Measurements from ENCODE around the gene CD36. TPM values are rescaled to one million over a fixed set of nuclear protein-coding genes. Genes with fewer than 3 reads are reported as not detected.
A peak's percentile ranks its signal among the peaks of the same experiment; 100 is the strongest.

The CD36 gene
- total RNA-seq, 1 experiment from 2014 or later: 0.39 TPM

GRCh38 chr7:80678707-80679106 is 40.3 kb downstream of the CD36 start:
- ChIA-PET POLR2A (ENCODE audit: low non-redundant PET) (no interaction called here), CTCF (no interaction called here)
- Histone ChIP-seq H3K4me1 (ENCODE audit: insufficient read depth, low read length, poor library complexity, severe bottlenecking) (no peaks in the 10 kb centered on the region), H3K9me3 (ENCODE audit: low read depth, low read length, poor library complexity, severe bottlenecking) (no peaks in the 10 kb centered on the region), H3K4me3 (ENCODE audit: low read depth, low read length, poor library complexity, severe bottlenecking) (no peak overlapping the region), H3K36me3 (ENCODE audit: insufficient read depth, low read length, poor library complexity, severe bottlenecking) (no peaks in the 10 kb centered on the region), H3K27ac (ENCODE audit: low read depth, low read length, poor library complexity, severe bottlenecking) (no peak overlapping the region), H3K27me3 (replicated peaks; ENCODE audit: insufficient read depth, low read depth, low read length, poor library complexity) (no peaks in the 10 kb centered on the region)
- TF ChIP-seq EZH2 (IDR thresholded peaks at IDR 0.05; ENCODE audit: borderline replicate concordance, low read depth, low read length, poor library complexity, severe bottlenecking) (no peak), CTCF (conservative IDR thresholded peaks at IDR 0.05; ENCODE audit: low read depth, low read length) (no peak)
- DNase-seq (ENCODE audit: low spot score): no peak
- no TSS peak for BruUV-seq (replicated peaks)
- intact Hi-C loops (cut with micrococcal nuclease; ENCODE audit: unreplicated experiment): no loop called here

- H3K9me3 ChIP-seq (ENCODE audit: low read depth, low read length, poor library complexity, severe bottlenecking): no peaks in the 10 kb centered on the region
- H3K27ac ChIP-seq (ENCODE audit: low read depth, low read length, poor library complexity, severe bottlenecking): no peak overlapping the region
- DNase-seq (ENCODE audit: low spot score): no peak
- CTCF ChIA-PET: interaction anchor here (0.6 to 0.9 kb wide), 2 partner anchors 13 to 251 kb away, joined by 4 to 9 read pairs; no protein-coding TSS in a partner anchor
- TF ChIP-seq CTCF (conservative IDR thresholded peaks at IDR 0.05; ENCODE audit: low read depth, low read length): no peak
- TF ChIP-seq EZH2 (IDR thresholded peaks at IDR 0.05; ENCODE audit: borderline replicate concordance, low read depth, low read length, poor library complexity, severe bottlenecking): no peak
- H3K27me3 ChIP-seq (replicated peaks; ENCODE audit: insufficient read depth, low read depth, low read length, poor library complexity): no peaks in the 10 kb centered on the region
- H3K4me1 ChIP-seq (ENCODE audit: insufficient read depth, low read length, poor library complexity, severe bottlenecking): no peaks in the 10 kb centered on the region
- intact Hi-C loops (cut with micrococcal nuclease; ENCODE audit: unreplicated experiment): loop anchor here (5.0 kb wide), 1 partner anchor 253 kb away; no protein-coding TSS in a partner anchor
- POLR2A ChIA-PET (ENCODE audit: low non-redundant PET): no interaction called here
- H3K4me3 ChIP-seq (ENCODE audit: low read depth, low read length, poor library complexity, severe bottlenecking): no peak overlapping the region
- no peaks in the 10 kb centered on the region for H3K36me3 ChIP-seq (ENCODE audit: insufficient read depth, low read length, poor library complexity, severe bottlenecking)
- no TSS peak for BruUV-seq (replicated peaks)
Measured at GRCh38 chr7:80679921-80680907, 41.8 kb downstream of the CD36 start.

- no peak for TF ChIP-seq EZH2 (IDR thresholded peaks at IDR 0.05; ENCODE audit: borderline replicate concordance, low read depth, low read length, poor library complexity, severe bottlenecking)
- TF ChIP-seq CTCF (conservative IDR thresholded peaks at IDR 0.05; ENCODE audit: low read depth, low read length): peak; percentile 59
- POLR2A ChIA-PET (ENCODE audit: low non-redundant PET): no interaction called here
- intact Hi-C loops (cut with micrococcal nuclease; ENCODE audit: unreplicated experiment): loop anchor here (5.0 kb wide), 1 partner anchor 254 kb away; no protein-coding TSS in a partner anchor
- Histone ChIP-seq H3K36me3 (ENCODE audit: insufficient read depth, low read length, poor library complexity, severe bottlenecking) (no peaks in the 10 kb centered on the region), H3K27ac (ENCODE audit: low read depth, low read length, poor library complexity, severe bottlenecking) (no peak overlapping the region), H3K4me3 (ENCODE audit: low read depth, low read length, poor library complexity, severe bottlenecking) (no peak overlapping the region), H3K4me1 (ENCODE audit: insufficient read depth, low read length, poor library complexity, severe bottlenecking) (no peaks in the 10 kb centered on the region), H3K27me3 (replicated peaks; ENCODE audit: insufficient read depth, low read depth, low read length, poor library complexity) (no peaks in the 10 kb centered on the region), H3K9me3 (ENCODE audit: low read depth, low read length, poor library complexity, severe bottlenecking) (no peaks in the 10 kb centered on the region)
- DNase-seq (ENCODE audit: low spot score): peak; percentile 48
- no TSS peak for BruUV-seq (replicated peaks)
- CTCF ChIA-PET: interaction anchor here (1.0 kb wide), 1 partner anchor 789 kb away, joined by 4 read pairs; no protein-coding TSS in a partner anchor
Measured at GRCh38 chr7:80681272-80681885, 42.9 kb downstream of the CD36 start.
